K562 (cell line): ENCODE measurements around the gene HYAL1. TPM values are rescaled to one million over a fixed set of nuclear protein-coding genes. Genes with fewer than 3 reads are reported as not detected.

ENCODE experiments used
- ADNP ChIP-seq: fragments of 200-800 bp; sonication (Bioruptor generic); IDR thresholded peaks from 2 replicates; pipeline ENCODE4 v1.6.1; 2016; ENCODE audit warnings: missing genetic modification characterization, missing compliant biosample characterization
- KLF1 ChIP-seq: fragments of 450-650 bp; IDR thresholded peaks from 2 replicates; pipeline ENCODE4 v1.6.1; 2016; ENCODE audit warnings: missing genetic modification characterization, missing compliant biosample characterization
- POLR3G ChIP-seq: IDR thresholded peaks from 2 replicates; pipeline ENCODE4 v1.6.1; 2011; ENCODE audit not compliant: insufficient read length, insufficient replicate concordance; ENCODE audit errors: extremely low read depth
- ZNF134 ChIP-seq: fragments of 250-450 bp; sonication (Bioruptor Pico); conservative IDR thresholded peaks from 2 replicates; pipeline ENCODE4 v1.4.0; 2020
- ZNF699 ChIP-seq: fragments of 250-450 bp; sonication (Bioruptor Pico); IDR thresholded peaks from 2 replicates; pipeline ENCODE4 v1.8.0; 2021; ENCODE audit warnings: mild to moderate bottlenecking, moderate library complexity; ENCODE audit not compliant: insufficient replicate concordance
- polyA plus RNA-seq, 8 experiments: library from polyadenylated mRNA; depleted of rRNA in 4 of 8; stranded (reverse) in 5 of 8; unstranded in 3 of 8; fragments of >200 nt; fragmentation: Nextera tagmentation in 2 of 8; fragmentation: Illumina TruSeq in 1 of 8; extraction: Ambion mirVana in 2 of 8; extraction: Trizol in 1 of 8; gene quantifications; 2 replicates each; pipeline versions ENCODE4 v1.2.1 to v1.2.3, GENCODE V29; 2011 to 2014; ENCODE audit warnings: inconsistent platforms in 1 of 8, missing spikeins in 1 of 8
- total RNA-seq, 7 experiments: library from RNA; depleted of rRNA in 6 of 7; stranded (reverse); fragments of >200 nt in 6 of 7; fragmentation: Illumina TruSeq in 2 of 7; extraction: Trizol in 2 of 7; gene quantifications; 2 replicates each; pipeline versions ENCODE4 v1.2.1 to v1.2.3, GENCODE V29; 2011 to 2021; ENCODE audit warnings: low replicate concordance in 1 of 7
- TF ChIP-seq, protein P1 (sequence below): fragments of 450-650 bp; IDR thresholded peaks from 2 replicates; pipeline ENCODE4 v1.6.1; 2016; ENCODE audit warnings: low read depth, mild to moderate bottlenecking, moderate library complexity
- TF ChIP-seq, protein P2 (sequence below): fragments of 200-800 bp; sonication (Bioruptor generic); IDR thresholded peaks from 2 replicates; pipeline ENCODE4 v1.6.1; 2016; ENCODE audit warnings: missing genetic modification characterization, missing compliant biosample characterization
- TF ChIP-seq, protein P3 (sequence below): IDR thresholded peaks from 2 replicates; pipeline ENCODE4 v1.6.1; 2016; ENCODE audit warnings: missing genetic modification characterization, missing compliant biosample characterization
- TF ChIP-seq, protein P4 (sequence below): fragments of 450-650 bp; IDR thresholded peaks from 2 replicates; pipeline ENCODE4 v1.6.1; 2016; ENCODE audit warnings: low read depth
- TF ChIP-seq, protein P5 (sequence below): sonication (generic); formaldehyde crosslinking; IDR thresholded peaks from 2 replicates; pipeline ENCODE4 v1.8.1; 2023; ENCODE audit warnings: mild to moderate bottlenecking, missing genetic modification reagents

HYAL1 gene
- total and polyA plus RNA-seq, 9 of the 15 experiments (the other 6 are each of a cell fraction or from before 2014, with no cell fraction given) = 1.4 to 8.5 (median 4.7) TPM

DNA sequence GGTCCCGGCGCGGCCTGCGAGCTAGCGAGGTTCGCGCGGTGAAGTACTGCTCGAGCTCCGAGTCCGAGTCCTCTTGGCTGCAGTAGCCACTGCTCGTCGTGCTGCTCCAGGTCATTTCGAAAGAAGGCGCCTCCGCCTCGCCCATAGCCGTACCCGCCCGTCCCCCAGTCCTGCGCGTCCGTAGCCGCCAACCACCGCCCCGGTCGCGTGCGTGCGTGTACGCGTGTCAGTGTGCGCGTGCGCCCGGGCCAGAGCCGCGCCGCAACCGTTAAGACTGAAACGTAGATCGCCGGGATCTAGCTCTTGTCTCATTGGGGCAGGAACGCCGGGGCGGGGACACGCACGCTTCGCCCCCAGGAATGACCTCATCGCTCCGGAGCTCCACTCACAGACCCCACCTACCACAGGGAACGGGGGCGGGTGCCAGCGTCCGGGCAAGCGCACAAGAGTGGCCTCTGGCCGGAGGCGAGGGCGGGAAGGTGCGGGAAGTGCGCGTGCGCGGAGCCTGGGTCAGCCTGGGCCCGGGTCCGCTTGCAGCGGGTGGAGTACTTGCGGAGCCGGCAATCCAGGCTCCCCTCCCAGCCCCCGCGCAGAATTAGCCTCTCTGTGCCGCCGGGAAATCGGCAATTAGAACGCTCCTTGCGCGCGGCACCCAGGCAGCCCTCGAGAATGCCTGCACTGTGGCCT is 33.9 kb upstream of the HYAL1 start (continued):
- TF ChIP-seq KLF1 (tag) (no peak), ZNF134 (CRISPR knock-in tag) (no peak), POLR3G (no peak), ADNP (tag) (no peak), ZNF699 (CRISPR knock-in tag) (no peak)
- TF ChIP-seq, protein P1, sequence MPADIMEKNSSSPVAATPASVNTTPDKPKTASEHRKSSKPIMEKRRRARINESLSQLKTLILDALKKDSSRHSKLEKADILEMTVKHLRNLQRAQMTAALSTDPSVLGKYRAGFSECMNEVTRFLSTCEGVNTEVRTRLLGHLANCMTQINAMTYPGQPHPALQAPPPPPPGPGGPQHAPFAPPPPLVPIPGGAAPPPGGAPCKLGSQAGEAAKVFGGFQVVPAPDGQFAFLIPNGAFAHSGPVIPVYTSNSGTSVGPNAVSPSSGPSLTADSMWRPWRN = peak; percentile 24; the same call in 1 of the 2 replicates
- TF ChIP-seq, protein P2, sequence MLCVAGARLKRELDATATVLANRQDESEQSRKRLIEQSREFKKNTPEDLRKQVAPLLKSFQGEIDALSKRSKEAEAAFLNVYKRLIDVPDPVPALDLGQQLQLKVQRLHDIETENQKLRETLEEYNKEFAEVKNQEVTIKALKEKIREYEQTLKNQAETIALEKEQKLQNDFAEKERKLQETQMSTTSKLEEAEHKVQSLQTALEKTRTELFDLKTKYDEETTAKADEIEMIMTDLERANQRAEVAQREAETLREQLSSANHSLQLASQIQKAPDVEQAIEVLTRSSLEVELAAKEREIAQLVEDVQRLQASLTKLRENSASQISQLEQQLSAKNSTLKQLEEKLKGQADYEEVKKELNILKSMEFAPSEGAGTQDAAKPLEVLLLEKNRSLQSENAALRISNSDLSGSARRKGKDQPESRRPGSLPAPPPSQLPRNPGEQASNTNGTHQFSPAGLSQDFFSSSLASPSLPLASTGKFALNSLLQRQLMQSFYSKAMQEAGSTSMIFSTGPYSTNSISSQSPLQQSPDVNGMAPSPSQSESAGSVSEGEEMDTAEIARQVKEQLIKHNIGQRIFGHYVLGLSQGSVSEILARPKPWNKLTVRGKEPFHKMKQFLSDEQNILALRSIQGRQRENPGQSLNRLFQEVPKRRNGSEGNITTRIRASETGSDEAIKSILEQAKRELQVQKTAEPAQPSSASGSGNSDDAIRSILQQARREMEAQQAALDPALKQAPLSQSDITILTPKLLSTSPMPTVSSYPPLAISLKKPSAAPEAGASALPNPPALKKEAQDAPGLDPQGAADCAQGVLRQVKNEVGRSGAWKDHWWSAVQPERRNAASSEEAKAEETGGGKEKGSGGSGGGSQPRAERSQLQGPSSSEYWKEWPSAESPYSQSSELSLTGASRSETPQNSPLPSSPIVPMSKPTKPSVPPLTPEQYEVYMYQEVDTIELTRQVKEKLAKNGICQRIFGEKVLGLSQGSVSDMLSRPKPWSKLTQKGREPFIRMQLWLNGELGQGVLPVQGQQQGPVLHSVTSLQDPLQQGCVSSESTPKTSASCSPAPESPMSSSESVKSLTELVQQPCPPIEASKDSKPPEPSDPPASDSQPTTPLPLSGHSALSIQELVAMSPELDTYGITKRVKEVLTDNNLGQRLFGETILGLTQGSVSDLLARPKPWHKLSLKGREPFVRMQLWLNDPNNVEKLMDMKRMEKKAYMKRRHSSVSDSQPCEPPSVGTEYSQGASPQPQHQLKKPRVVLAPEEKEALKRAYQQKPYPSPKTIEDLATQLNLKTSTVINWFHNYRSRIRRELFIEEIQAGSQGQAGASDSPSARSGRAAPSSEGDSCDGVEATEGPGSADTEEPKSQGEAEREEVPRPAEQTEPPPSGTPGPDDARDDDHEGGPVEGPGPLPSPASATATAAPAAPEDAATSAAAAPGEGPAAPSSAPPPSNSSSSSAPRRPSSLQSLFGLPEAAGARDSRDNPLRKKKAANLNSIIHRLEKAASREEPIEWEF (CRISPR knock-in tag) = no peak
- TF ChIP-seq, protein P3, sequence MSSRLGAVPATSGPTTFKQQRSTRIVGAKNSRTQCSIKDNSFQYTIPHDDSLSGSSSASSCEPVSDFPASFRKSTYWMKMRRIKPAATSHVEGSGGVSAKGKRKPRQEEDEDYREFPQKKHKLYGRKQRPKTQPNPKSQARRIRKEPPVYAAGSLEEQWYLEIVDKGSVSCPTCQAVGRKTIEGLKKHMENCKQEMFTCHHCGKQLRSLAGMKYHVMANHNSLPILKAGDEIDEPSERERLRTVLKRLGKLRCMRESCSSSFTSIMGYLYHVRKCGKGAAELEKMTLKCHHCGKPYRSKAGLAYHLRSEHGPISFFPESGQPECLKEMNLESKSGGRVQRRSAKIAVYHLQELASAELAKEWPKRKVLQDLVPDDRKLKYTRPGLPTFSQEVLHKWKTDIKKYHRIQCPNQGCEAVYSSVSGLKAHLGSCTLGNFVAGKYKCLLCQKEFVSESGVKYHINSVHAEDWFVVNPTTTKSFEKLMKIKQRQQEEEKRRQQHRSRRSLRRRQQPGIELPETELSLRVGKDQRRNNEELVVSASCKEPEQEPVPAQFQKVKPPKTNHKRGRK = no peak
- TF ChIP-seq, protein P4, sequence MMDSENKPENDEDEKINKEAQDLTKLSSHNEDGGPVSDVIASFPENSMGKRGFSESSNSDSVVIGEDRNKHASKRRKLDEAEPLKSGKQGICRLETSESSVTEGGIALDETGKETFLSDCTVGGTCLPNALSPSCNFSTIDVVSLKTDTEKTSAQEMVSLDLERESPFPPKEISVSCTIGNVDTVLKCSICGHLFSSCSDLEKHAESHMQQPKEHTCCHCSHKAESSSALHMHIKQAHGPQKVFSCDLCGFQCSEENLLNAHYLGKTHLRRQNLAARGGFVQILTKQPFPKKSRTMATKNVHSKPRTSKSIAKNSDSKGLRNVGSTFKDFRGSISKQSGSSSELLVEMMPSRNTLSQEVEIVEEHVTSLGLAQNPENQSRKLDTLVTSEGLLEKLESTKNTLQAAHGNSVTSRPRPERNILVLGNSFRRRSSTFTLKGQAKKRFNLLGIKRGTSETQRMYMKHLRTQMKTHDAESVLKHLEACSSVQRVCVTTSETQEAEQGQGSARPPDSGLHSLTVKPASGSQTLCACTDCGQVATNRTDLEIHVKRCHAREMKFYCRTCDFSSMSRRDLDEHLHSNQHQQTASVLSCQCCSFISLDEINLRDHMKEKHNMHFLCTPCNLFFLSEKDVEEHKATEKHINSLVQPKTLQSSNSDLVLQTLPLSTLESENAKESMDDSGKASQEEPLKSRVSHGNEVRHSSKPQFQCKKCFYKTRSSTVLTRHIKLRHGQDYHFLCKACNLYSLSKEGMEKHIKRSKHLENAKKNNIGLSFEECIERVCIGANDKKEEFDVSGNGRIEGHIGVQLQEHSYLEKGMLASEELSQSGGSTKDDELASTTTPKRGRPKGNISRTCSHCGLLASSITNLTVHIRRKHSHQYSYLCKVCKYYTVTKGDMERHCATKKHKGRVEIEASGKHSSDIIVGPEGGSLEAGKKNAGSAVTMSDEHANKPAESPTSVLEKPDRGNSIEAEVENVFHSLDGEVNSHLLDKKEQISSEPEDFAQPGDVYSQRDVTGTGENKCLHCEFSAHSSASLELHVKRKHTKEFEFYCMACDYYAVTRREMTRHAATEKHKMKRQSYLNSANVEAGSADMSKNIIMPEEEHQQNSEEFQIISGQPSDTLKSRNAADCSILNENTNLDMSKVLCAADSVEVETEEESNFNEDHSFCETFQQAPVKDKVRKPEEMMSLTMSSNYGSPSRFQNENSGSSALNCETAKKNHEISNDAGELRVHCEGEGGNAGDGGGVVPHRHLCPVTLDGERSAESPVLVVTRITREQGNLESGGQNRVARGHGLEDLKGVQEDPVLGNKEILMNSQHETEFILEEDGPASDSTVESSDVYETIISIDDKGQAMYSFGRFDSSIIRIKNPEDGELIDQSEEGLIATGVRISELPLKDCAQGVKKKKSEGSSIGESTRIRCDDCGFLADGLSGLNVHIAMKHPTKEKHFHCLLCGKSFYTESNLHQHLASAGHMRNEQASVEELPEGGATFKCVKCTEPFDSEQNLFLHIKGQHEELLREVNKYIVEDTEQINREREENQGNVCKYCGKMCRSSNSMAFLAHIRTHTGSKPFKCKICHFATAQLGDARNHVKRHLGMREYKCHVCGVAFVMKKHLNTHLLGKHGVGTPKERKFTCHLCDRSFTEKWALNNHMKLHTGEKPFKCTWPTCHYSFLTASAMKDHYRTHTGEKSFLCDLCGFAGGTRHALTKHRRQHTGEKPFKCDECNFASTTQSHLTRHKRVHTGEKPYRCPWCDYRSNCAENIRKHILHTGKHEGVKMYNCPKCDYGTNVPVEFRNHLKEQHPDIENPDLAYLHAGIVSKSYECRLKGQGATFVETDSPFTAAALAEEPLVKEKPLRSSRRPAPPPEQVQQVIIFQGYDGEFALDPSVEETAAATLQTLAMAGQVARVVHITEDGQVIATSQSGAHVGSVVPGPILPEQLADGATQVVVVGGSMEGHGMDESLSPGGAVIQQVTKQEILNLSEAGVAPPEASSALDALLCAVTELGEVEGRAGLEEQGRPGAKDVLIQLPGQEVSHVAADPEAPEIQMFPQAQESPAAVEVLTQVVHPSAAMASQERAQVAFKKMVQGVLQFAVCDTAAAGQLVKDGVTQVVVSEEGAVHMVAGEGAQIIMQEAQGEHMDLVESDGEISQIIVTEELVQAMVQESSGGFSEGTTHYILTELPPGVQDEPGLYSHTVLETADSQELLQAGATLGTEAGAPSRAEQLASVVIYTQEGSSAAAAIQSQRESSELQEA = no peak
- TF ChIP-seq, protein P5, sequence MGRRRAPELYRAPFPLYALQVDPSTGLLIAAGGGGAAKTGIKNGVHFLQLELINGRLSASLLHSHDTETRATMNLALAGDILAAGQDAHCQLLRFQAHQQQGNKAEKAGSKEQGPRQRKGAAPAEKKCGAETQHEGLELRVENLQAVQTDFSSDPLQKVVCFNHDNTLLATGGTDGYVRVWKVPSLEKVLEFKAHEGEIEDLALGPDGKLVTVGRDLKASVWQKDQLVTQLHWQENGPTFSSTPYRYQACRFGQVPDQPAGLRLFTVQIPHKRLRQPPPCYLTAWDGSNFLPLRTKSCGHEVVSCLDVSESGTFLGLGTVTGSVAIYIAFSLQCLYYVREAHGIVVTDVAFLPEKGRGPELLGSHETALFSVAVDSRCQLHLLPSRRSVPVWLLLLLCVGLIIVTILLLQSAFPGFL (CRISPR knock-in tag) = no peak
